Ascending aorta (tissue), 2 donors: ENCODE data around the gene ADAD2. TPM values are rescaled to one million over a fixed set of nuclear protein-coding genes. Genes with fewer than 3 reads are reported as not detected.

Source experiments
- DNase-seq, 2 donors: peaks; one replicate each; pipeline ENCODE4 v3.0.0-alpha.2; 2019; ENCODE audit warnings: low spot score in 2 of 2
- H3K27ac ChIP-seq, 2 donors: fragments of 200-600 bp; sonication (generic); one replicate each; pipeline ENCODE4 v1.5.1; 2016 to 2017; ENCODE audit warnings: mild to moderate bottlenecking in 1 of 2
- H3K27me3 ChIP-seq: fragments of 200-600 bp; sonication (generic); one replicate; pipeline ENCODE4 v1.5.1; 2017
- H3K36me3 ChIP-seq, 2 donors: fragments of 200-600 bp; sonication (generic); one replicate each; pipeline ENCODE4 v1.5.1; 2016
- H3K4me1 ChIP-seq, 2 donors: fragments of 200-600 bp; sonication (generic); one replicate each; pipeline ENCODE4 v1.5.1; 2016 to 2017; ENCODE audit warnings: mild to moderate bottlenecking in 1 of 2
- H3K4me3 ChIP-seq, 2 donors: fragments of 200-600 bp; sonication (generic); one replicate each; pipeline ENCODE4 v1.5.1; 2016 to 2017; ENCODE audit warnings: mild to moderate bottlenecking in 1 of 2
- H3K9me3 ChIP-seq, 2 donors: fragments of 200-600 bp; sonication (generic); one replicate each; pipeline ENCODE4 v1.5.1; 2016
- CTCF ChIP-seq, 3 experiments: fragments of 200-600 bp in 2 of 3; fragments of 450-650 bp in 1 of 3; sonication (generic) in 2 of 3; IDR thresholded peaks; one replicate each; pipeline ENCODE4 v1.5.1; 2016 to 2019; ENCODE audit warnings: antibody characterized with exemption in 3 of 3, mild to moderate bottlenecking in 1 of 3, moderate library complexity in 1 of 3
- intact Hi-C: fragments of 100-400 bp; cut with DNase I; formaldehyde crosslinking; loops from one replicate; pipeline ENCODE4 v1.15.1; 2023
- total RNA-seq: library from RNA; depleted of rRNA; stranded (reverse); fragments of >200 nt; gene quantifications from one replicate; pipeline ENCODE4 v1.1.0, GENCODE V29; 2016

ADAD2 gene
- total RNA-seq, 1 donor from 2014 or later: not detected

- no peaks in the 10 kb centered on the region for H3K4me1 ChIP-seq
- H3K27me3 ChIP-seq: no peaks in the 10 kb centered on the region
- no peak overlapping the region for H3K27ac ChIP-seq
- no peak for TF ChIP-seq CTCF (IDR thresholded peaks at IDR 0.05)
- no peak overlapping the region for H3K4me3 ChIP-seq
- no peaks in the 10 kb centered on the region for H3K36me3 ChIP-seq
- H3K9me3 ChIP-seq: no peaks in the 10 kb centered on the region
- DNase-seq: no peak
- intact Hi-C loops: no loop called here
These were observed 52.8 kb downstream of the ADAD2 start for GRCh38 chr16:84243732-84244131.

- DNase-seq: no peak
- Histone ChIP-seq H3K36me3 (no peaks in the 10 kb centered on the region), H3K9me3 (no peaks in the 10 kb centered on the region), H3K27ac (no peak overlapping the region), H3K4me1 (no peaks in the 10 kb centered on the region), H3K27me3 (no peaks in the 10 kb centered on the region), H3K4me3 (no peak overlapping the region)
- intact Hi-C loops: no loop called here
- TF ChIP-seq CTCF (IDR thresholded peaks at IDR 0.05): no peak
These were observed 53.8 kb downstream of the ADAD2 start for GRCh38 chr16:84244728-84245127.

GRCh38 chr16:84245956-84246678, 55.2 kb downstream of the ADAD2 start:
- Histone ChIP-seq H3K4me3 (no peak overlapping the region), H3K27me3 (no peaks in the 10 kb centered on the region), H3K36me3 (no peaks in the 10 kb centered on the region), H3K4me1 (no peaks in the 10 kb centered on the region), H3K9me3 (no peaks in the 10 kb centered on the region), H3K27ac (no peak overlapping the region)
- no peak for TF ChIP-seq CTCF (IDR thresholded peaks at IDR 0.05)
- intact Hi-C loops: no loop called here
- DNase-seq: no peak

- Histone ChIP-seq H3K4me3 (no peak overlapping the region), H3K4me1 (no peaks in the 10 kb centered on the region), H3K27me3 (no peaks in the 10 kb centered on the region), H3K9me3 (no peaks in the 10 kb centered on the region), H3K27ac (no peak overlapping the region), H3K36me3 (no peaks in the 10 kb centered on the region)
- TF ChIP-seq CTCF (IDR thresholded peaks at IDR 0.05): no peak
- intact Hi-C loops: no loop called here
- DNase-seq: no peak
These were observed 55.7 kb downstream of the ADAD2 start for GRCh38 chr16:84246679-84247077.

Other genes with a start within 250 kb of the ADAD2 start
- 7.8 TPM for gene OSGIN1, start 237.9 kb upstream of the ADAD2 start, total RNA-seq
- gene NECAB2, start 222.9 kb upstream of the ADAD2 start, total RNA-seq: not detected
- not detected for gene SLC38A8, start 148.4 kb upstream of the ADAD2 start, total RNA-seq
- 95.6 TPM for gene MBTPS1, start 74.2 kb upstream of the ADAD2 start, total RNA-seq
- gene HSDL1, start 46.0 kb upstream of the ADAD2 start, total RNA-seq: 12.0 TPM
- gene DNAAF1, start 45.8 kb upstream of the ADAD2 start, total RNA-seq: not detected
- gene TAF1C, start 4.1 kb upstream of the ADAD2 start, total RNA-seq: 151 TPM
- gene KCNG4, start 48.9 kb downstream of the ADAD2 start, total RNA-seq: not detected
- gene WFDC1, start 103.7 kb downstream of the ADAD2 start, total RNA-seq: 126 TPM
- gene ATP2C2, start 177.4 kb downstream of the ADAD2 start, total RNA-seq: not detected